Smooth muscle cell of trachea (primary cell): ENCODE data around the gene TSC22D2. TPM values are rescaled to one million over a fixed set of nuclear protein-coding genes. Genes with fewer than 3 reads are reported as not detected.

Source experiments
- total RNA-seq: library from RNA; depleted of rRNA; stranded (reverse); fragments of >200 nt; gene quantifications from 2 replicates; pipeline ENCODE4 v1.2.1, GENCODE V29; 2014

The TSC22D2 gene
- 11.2 and 12.1 TPM in 2 replicates for total RNA-seq

GRCh38 chr3:150408221-150409124, at the start of gene TSC22D2:
TSC22D2 (plus strand) TSS chr3:150408298; CDS start chr3:150409351, 1,053 bp downstream.

Other genes with a start within 250 kb of the TSC22D2 start
- 133 and 232 TPM in 2 replicates for gene SERP1, start 138.2 kb downstream of the TSC22D2 start, total RNA-seq
- 215 and 278 TPM in 2 replicates for gene EIF2A, start 138.5 kb downstream of the TSC22D2 start, total RNA-seq
- gene SELENOT, start 195.0 kb downstream of the TSC22D2 start, total RNA-seq: 104 and 197 TPM in 2 replicates